K562 (cell line): Measurements from ENCODE around the gene GABRR3. TPM values are rescaled to one million over a fixed set of nuclear protein-coding genes. Genes with fewer than 3 reads are reported as not detected.

Source experiments
- ATAC-seq: fragments of 200-7000 bp; cut with Tn5 transposase; 3 replicates; pipeline ENCODE4 v1.9.1; 2020; ENCODE audit warnings: moderate library complexity
- BruUV-seq: library from RNA; stranded (reverse); fragments of 400-500 nt; replicated peaks from 2 replicates; lab custom pipeline; 2021; lab: Mats Ljungman, UMichigan
- CTCF ChIA-PET: fragments of 300-600 bp; formaldehyde crosslinking; extraction: SDS; loops from one replicate; lab custom pipeline; 2021; ENCODE audit warnings: low intra/inter-chr PET ratio; lab: Yijun Ruan, JAX
- POLR2A ChIA-PET: fragments of 300-600, 350-650 bp; sonication (Branson Sonifier 250); formaldehyde crosslinking; extraction: SDS; loops from one replicate; lab custom pipeline; 2021; ENCODE audit warnings: antibody characterized with exemption, inconsistent platforms; lab: Yijun Ruan, JAX
- DNase-seq, 4 experiments: peaks; one replicate each; pipeline versions ENCODE4 v3.0.0 to v3.0.0-alpha.2; 2011 to 2018; ENCODE audit warnings: low spot score in 3 of 4, mixed read lengths in 3 of 4; ENCODE audit errors: extremely low read depth in 1 of 4
- FAIRE-seq: peaks from 2 replicates; lab custom pipeline; 2011; peaks lifted over from hg19 to GRCh38; lab: Jason Lieb, UNC
- H2AFZ ChIP-seq: 2 replicates; pipeline ENCODE4 v1.6.0; 2011; ENCODE audit warnings: low read depth, low read length, control low read depth, inconsistent platforms
- H3K27ac ChIP-seq: fragments of 200-600 bp; 3 replicates; pipeline ENCODE4 v1.8.0; 2011; ENCODE audit warnings: low read depth, mild to moderate bottlenecking, control low read depth, inconsistent platforms, low read length, moderate library complexity, mixed read lengths; ENCODE audit errors: extremely low read depth
- H3K27me3 ChIP-seq, 2 experiments: fragments of 300-600 bp in 1 of 2; 2 replicates in 1 of 2; 3 replicates in 1 of 2; pipeline versions ENCODE4 v1.6.0 to v1.8.0; 2011; ENCODE audit warnings: inconsistent platforms in 2 of 2, low read length in 2 of 2, mild to moderate bottlenecking in 1 of 2, mixed read lengths in 1 of 2, moderate library complexity in 1 of 2; ENCODE audit not compliant: control insufficient read depth in 2 of 2, insufficient read depth in 2 of 2
- H3K36me3 ChIP-seq: fragments of 300-600 bp; 3 replicates; pipeline ENCODE4 v1.8.0; 2011; ENCODE audit warnings: mild to moderate bottlenecking, low read length, inconsistent platforms; ENCODE audit not compliant: control insufficient read depth, insufficient read depth
- H3K4me1 ChIP-seq, 2 experiments: fragments of 200-600 bp in 1 of 2; replicated peaks in 1 of 2; 2 replicates in 1 of 2; 3 replicates in 1 of 2; pipeline versions ENCODE4 v1.5.1 to v1.8.0; 2011; ENCODE audit warnings: inconsistent platforms in 2 of 2, low read length in 2 of 2, mild to moderate bottlenecking in 1 of 2, mixed read lengths in 1 of 2, moderate library complexity in 1 of 2; ENCODE audit not compliant: control insufficient read depth in 2 of 2, insufficient read depth in 2 of 2
- H3K4me2 ChIP-seq: 2 replicates; pipeline ENCODE4 v1.6.1; 2011; ENCODE audit warnings: low read length, control low read depth, inconsistent platforms, mixed read lengths; ENCODE audit not compliant: insufficient read depth
- H3K4me3 ChIP-seq: fragments of 200-600 bp; sonication (generic), shearing (Covaris generic); 2 replicates; pipeline ENCODE4 v1.5.1; 2016; ENCODE audit warnings: control low read depth, inconsistent platforms
- H3K79me2 ChIP-seq: fragments of 200-600 bp; 3 replicates; pipeline ENCODE4 v1.8.0; 2011; ENCODE audit warnings: low read length, inconsistent platforms; ENCODE audit not compliant: control insufficient read depth, insufficient read depth
- H3K9ac ChIP-seq, 2 experiments: 2 replicates each; pipeline versions ENCODE4 v1.6.0 to v1.6.1; 2011; ENCODE audit warnings: low read depth in 2 of 2, low read length in 2 of 2, control low read depth in 1 of 2, inconsistent platforms in 1 of 2, mild to moderate bottlenecking in 1 of 2, mixed read lengths in 1 of 2; ENCODE audit not compliant: insufficient read depth in 1 of 2
- H3K9me1 ChIP-seq: one replicate; pipeline ENCODE4 v1.6.0; 2011; ENCODE audit warnings: inconsistent platforms, mild to moderate bottlenecking, low read length, moderate library complexity; ENCODE audit not compliant: control insufficient read depth, insufficient read depth
- H3K9me3 ChIP-seq: replicated peaks from 2 replicates; pipeline ENCODE4 v1.5.1; 2011; ENCODE audit warnings: low read depth, low read length, inconsistent platforms; ENCODE audit not compliant: control insufficient read depth, insufficient read depth
- H4K20me1 ChIP-seq: replicated peaks from 2 replicates; pipeline ENCODE4 v1.6.1; 2011; ENCODE audit warnings: low read length, inconsistent platforms, mixed read lengths; ENCODE audit not compliant: control insufficient read depth, insufficient read depth
- BCOR ChIP-seq: fragments of 450-650 bp; IDR thresholded peaks from 2 replicates; pipeline ENCODE4 v1.6.1; 2016
- DPF2 ChIP-seq: fragments of 450-650 bp; IDR thresholded peaks from 2 replicates; pipeline ENCODE4 v1.6.1; 2016
- ESRRA ChIP-seq: fragments of 450-650 bp; IDR thresholded peaks from 2 replicates; pipeline ENCODE4 v1.6.1; 2014; ENCODE audit warnings: low read depth, mild to moderate bottlenecking, moderate library complexity, borderline replicate concordance
- FOXK2 ChIP-seq, 2 experiments: fragments of 450-650 bp; IDR thresholded peaks in 1 of 2; conservative IDR thresholded peaks in 1 of 2; 2 replicates each; pipeline ENCODE4 v1.6.1; 2016; ENCODE audit warnings: low read depth in 2 of 2, mild to moderate bottlenecking in 1 of 2
- TAL1 ChIP-seq: fragments of 450-650 bp; IDR thresholded peaks from 2 replicates; pipeline ENCODE4 v1.6.1; 2016; ENCODE audit warnings: mild to moderate bottlenecking
- ZNF445 ChIP-seq: fragments of 250-450 bp; sonication (Bioruptor Pico); IDR thresholded peaks from 2 replicates; pipeline ENCODE4 v1.4.0; 2020; ENCODE audit warnings: low read depth, mild to moderate bottlenecking, moderate library complexity
- WGBS: fragments of 100-300 bp; shearing (Covaris generic); methylation state at CpG from one replicate; pipeline ENCODE4 v1.1.6; 2016; ENCODE audit warnings: low coverage, mixed read lengths; ENCODE audit not compliant: insufficient coverage; ENCODE audit errors: missing lambda C conversion rate; 5-methylcytosine and 5-hydroxymethylcytosine counted together
- in situ Hi-C: fragments of 300-500 bp; cut with MboI; formaldehyde crosslinking; loops from 4 replicates; pipeline ENCODE4 v1.15.0; 2018; ENCODE audit warnings: inconsistent platforms, mixed read lengths
- intact Hi-C: fragments of 100-400 bp; cut with micrococcal nuclease; formaldehyde crosslinking; loops from 2 replicates; pipeline ENCODE4 v1.14.2; 2022
- polyA plus RNA-seq, 8 experiments: library from polyadenylated mRNA; depleted of rRNA in 4 of 8; stranded (reverse) in 5 of 8; unstranded in 3 of 8; fragments of >200 nt; fragmentation: Nextera tagmentation in 2 of 8; fragmentation: Illumina TruSeq in 1 of 8; extraction: Ambion mirVana in 2 of 8; extraction: Trizol in 1 of 8; gene quantifications; 2 replicates each; pipeline versions ENCODE4 v1.2.1 to v1.2.3, GENCODE V29; 2011 to 2014; ENCODE audit warnings: inconsistent platforms in 1 of 8, missing spikeins in 1 of 8
- total RNA-seq, 7 experiments: library from RNA; depleted of rRNA in 6 of 7; stranded (reverse); fragments of >200 nt in 6 of 7; fragmentation: Illumina TruSeq in 2 of 7; extraction: Trizol in 2 of 7; gene quantifications; 2 replicates each; pipeline versions ENCODE4 v1.2.1 to v1.2.3, GENCODE V29; 2011 to 2021; ENCODE audit warnings: low replicate concordance in 1 of 7

Gene GABRR3
- total and polyA plus RNA-seq, 9 of the 15 experiments (the other 6 are each of a cell fraction or from before 2014, with no cell fraction given): not detected

GRCh38 chr3:97957617-97958311 is 77.4 kb downstream of the GABRR3 start (continued):
- TF ChIP-seq FOXK2 (conservative IDR thresholded peaks at IDR 0.05 in 1 of 2, IDR thresholded peaks at IDR 0.05 in 1 of 2; ENCODE audit: low read depth in 2 of 2): peak in 1 of 2 experiments; percentile 45; a peak in 1 of 4 replicates
- TF ChIP-seq TAL1: peak; percentile 19; the same call in 1 of the 2 replicates
- TF ChIP-seq BCOR: no peak
- no peak for TF ChIP-seq ZNF445

- no peak overlapping the region for H3K4me3 ChIP-seq
- TF ChIP-seq DPF2 (no peak), ESRRA (no peak)
- ChIA-PET CTCF (no interaction called here), POLR2A (no interaction called here)
- no peaks in the 10 kb centered on the region; a peak in 2 of 5 replicates for H3K4me1 ChIP-seq
- no peak for ATAC-seq
- in situ Hi-C loops: no loop called here
- WGBS: 82% methylated on average over 3 of the region's 3 CpGs
- no peak overlapping the region for H3K9ac ChIP-seq
- H3K27me3 ChIP-seq: no peaks in the 10 kb centered on the region
- intact Hi-C loops: no loop called here
- H3K9me1 ChIP-seq: peaks cover 3% of the 10 kb centered on the region
- H3K27ac ChIP-seq: no peak overlapping the region
- no peak for DNase-seq
- no peaks in the 10 kb centered on the region for H4K20me1 ChIP-seq
- BruUV-seq: no TSS peak
- H3K4me2 ChIP-seq: no peak overlapping the region
- peaks cover 63% of the 10 kb centered on the region; the same call in 2 of the 3 replicates for H3K36me3 ChIP-seq
- H3K9me3 ChIP-seq: no peaks in the 10 kb centered on the region
- no peak overlapping the region for H2AFZ ChIP-seq
- H3K79me2 ChIP-seq: no peaks in the 10 kb centered on the region
- FAIRE-seq: no peak
These were observed 79.1 kb downstream of the GABRR3 start for GRCh38 chr3:97956051-97956450.
